Measurements from ENCODE around the gene CYTH1.
"Not testable (repeated sequence)": the region's sequence is repeated elsewhere in the genome, so short reads cannot be mapped to it uniquely, and the experiment has no call there.

Gene CYTH1

DNA sequence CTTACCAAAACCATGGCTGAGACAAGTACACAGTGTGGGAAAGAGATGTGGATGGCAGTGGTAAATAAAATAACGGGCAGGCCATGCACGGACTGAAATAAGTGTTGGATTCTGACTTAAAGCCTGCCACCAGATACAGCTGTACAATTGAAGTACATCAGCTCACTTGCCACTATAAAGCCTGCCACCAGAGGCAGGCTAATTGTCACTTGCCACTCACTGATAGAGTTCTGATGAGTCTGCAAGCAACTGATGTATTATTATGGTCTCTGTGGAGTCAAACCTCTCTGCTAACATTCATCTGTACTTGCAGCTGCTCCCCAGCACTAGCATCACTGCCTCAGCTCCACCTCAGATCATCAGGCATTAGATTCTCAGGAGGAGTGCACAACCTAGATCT is 93.0 kb downstream of the CYTH1 start:
- DNase-seq (ENCODE audit: low read depth in 3 of 3), result no peak

DNA sequence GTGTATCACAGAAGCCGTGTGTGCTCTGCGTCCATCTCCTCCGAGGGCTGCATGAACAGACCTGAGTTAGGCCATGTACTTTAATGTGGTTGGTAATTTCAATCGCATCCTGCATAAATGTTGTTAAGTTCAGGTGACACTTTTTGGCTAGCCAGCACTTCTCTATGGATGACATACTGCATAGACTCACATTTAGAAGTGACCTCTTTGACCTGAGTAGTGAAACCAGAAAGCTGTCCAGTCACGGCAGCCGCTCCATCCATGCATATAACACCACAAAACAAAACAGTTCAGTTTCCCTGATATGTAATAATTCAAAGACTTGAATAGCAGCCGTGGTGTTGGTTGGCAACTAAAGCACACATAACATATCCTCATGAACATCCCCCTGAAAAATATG is 94.1 kb downstream of the CYTH1 start:
- DNase-seq (ENCODE audit: low read depth in 3 of 3), result no peak

DNA sequence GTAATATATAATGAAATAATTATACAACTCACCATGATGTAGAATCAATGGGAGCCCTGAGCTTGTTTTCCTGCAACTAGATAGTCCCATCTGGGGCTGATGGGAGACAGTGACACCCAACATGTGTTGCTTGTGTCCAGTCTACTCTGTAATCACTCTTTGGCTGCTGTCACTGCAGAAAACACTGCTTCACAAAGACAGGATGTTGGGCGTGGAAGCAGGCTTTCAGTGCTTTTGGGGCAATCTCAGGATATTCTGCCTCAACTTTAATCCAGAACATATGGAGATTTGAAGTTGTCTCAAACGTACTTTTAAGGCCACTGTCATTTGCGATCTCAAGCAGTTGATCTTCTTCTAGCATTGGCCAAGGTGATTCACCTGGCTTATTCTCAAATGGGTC is 94.9 kb downstream of the CYTH1 start:
- no peak for DNase-seq (ENCODE audit: low read depth in 3 of 3)

DNA sequence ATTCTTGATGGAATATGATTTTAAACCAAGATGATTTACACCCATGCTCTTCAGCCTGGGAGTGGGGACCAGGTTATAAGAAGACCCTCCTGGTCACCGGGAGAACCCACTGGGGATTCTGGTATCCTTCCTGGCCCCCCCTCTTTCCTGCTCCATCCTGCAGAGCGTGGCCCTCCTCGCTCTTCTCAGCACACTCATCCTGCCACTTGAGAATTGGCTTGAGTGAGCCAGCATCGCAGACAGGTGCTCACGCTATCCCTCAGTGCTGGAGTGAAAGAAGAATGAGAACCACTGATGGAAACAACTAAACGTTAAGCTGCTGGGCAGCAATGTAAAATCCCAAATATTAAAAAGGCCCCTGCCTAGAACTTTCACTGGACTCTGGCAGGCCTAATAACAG is 98.0 kb downstream of the CYTH1 start:
- DNase-seq (ENCODE audit: low read depth in 3 of 3), result no peak

DNA sequence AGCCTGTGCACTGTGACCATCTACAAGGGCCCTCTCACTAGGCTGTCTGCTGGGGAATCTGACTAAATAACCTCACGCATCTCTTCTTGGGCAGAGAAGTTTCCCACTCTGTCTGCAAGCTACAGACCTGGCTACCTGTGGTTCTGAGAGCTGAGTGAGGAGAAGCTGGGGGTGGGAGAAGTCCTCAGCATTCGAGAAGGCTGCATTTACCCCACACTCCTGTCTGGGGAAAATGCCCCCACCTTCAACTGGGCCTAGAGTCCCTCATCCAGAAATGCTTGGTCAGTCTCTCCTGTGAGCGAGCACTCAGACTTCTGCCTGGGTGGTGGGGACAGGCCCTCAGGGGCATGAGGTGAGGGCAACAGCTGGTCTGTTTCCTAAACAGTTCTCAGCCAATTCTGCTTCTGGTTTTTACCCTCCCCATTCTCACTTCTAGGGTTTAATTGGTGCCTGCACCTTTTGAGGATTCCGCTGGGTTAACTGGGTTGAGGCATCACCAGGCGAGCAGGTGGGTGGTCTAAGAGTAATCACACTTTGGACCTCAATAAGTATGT is 98.6 kb downstream of the CYTH1 start:
- DNase-seq (ENCODE audit: low read depth in 3 of 3), result no peak

DNA sequence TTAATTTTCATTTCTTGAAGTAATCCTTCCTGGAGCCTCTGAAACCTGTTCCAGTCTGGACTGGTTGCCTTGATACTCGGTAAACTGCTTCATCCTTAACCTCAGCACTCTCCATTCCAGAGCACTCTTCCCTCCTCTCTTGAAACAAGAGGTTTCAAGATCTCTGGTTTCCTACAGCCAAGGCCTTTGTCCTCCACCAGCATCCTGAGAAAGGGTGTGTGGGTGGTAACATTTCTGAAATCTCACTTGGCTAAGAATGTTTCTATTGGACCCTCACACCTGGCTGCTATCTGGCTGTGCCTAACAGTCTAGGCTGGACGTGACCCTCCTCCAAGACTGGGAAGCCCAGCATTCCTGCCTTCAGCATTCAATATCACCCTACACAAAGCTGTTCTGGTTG is 99.7 kb downstream of the CYTH1 start:
- no peak for DNase-seq (ENCODE audit: low read depth in 3 of 3)

DNA sequence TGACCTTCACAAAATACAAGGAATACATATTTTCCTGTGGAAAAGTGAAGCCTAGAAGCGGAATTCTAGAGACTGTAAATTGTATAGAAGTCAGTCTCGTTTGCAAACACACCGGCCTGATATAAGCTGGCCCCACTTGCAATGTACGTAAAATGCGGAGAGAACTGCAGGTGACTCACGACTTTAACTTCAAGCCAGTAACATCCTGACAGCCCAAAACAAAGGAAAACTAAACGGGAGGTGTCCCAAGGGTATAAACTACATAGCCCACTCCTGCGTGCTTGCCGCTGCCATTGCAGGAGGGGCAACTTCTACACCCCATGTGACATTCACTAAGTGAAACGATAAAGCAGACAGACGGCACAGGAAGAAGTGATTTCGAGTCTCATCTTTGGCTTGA is 101.6 kb downstream of the CYTH1 start:
- DNase-seq (ENCODE audit: low read depth in 3 of 3), result no peak

DNA sequence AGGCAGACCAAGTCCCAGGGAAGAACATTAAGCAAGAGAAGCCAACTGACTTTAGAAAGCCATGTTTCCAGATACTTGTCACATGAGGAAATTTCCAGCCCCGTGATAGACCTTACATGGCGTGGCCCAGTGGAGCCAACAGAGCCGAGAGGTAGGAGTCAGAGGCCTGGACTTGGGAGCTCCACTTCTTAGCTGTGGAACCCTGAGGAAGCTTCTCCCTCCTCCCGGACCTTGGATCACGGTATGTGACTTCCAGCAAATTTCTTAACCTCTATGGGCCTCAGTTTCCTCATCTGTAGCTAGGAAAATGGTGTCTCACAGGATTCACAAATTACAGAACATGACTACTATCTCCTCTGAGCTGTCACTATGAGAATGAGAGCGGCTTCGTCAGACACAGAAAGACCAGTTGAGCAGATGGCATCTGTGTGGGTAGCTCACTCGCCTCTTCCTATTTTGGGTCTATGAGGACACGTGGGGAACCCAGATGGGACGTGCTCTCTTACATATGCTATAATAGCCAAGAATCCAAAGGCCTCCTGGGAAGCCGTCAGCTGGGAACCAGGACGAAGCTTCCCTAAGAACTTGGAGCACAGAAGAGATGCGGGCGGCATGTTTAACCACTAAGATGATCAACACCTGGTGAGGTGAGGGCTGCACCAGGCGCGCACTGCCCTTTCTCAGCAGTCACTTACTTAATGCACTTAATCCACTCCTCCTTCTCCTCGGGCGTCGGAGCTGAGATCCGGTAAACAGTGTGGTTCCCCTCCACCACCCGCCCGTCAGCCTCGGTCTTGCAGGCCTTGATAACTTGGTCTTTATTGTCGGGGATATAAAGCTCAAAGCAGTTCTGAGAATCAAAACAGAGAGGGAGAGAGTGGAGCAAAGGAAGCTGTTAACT is 102.3 kb downstream of the CYTH1 start:
- DNase-seq (ENCODE audit: low read depth in 3 of 3), result no peak

DNA sequence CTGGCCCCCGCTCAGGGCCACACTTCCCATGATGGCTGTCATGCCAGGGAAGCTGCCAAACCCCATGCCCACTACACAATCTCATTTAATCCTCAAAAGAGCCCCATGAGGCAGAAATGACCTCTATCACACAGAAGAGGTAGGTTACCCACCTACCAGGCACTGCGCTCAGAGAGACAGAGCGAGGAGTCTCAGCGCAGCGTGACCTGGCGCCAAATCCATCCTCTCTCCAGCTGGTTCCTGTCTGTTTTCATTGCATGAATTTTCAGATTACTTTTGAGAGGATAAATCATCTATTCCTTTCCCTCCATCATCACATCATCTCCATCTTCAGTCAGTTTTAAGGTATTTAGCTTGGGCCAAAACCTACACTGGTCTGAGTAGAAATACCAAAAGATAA is 103.4 kb downstream of the CYTH1 start:
- DNase-seq (ENCODE audit: low read depth in 3 of 3), result no peak

DNA sequence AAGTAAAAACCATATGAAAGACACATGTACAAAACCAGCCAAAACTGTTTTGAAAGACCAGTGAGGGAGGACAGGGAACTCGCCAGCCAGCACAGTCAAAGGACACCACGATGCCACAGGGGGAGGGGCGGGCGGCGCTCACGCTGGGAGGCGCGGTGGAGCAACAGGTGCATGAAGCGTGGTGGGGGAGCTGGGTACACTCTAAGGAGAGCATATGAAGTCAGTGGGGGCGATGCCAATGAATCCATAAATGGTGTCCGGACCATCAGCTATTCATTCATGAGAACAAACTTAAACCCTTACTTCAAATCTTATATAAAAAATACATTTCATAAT is 103.9 kb downstream of the CYTH1 start:
- no peak for DNase-seq (ENCODE audit: low read depth in 3 of 3)

DNA sequence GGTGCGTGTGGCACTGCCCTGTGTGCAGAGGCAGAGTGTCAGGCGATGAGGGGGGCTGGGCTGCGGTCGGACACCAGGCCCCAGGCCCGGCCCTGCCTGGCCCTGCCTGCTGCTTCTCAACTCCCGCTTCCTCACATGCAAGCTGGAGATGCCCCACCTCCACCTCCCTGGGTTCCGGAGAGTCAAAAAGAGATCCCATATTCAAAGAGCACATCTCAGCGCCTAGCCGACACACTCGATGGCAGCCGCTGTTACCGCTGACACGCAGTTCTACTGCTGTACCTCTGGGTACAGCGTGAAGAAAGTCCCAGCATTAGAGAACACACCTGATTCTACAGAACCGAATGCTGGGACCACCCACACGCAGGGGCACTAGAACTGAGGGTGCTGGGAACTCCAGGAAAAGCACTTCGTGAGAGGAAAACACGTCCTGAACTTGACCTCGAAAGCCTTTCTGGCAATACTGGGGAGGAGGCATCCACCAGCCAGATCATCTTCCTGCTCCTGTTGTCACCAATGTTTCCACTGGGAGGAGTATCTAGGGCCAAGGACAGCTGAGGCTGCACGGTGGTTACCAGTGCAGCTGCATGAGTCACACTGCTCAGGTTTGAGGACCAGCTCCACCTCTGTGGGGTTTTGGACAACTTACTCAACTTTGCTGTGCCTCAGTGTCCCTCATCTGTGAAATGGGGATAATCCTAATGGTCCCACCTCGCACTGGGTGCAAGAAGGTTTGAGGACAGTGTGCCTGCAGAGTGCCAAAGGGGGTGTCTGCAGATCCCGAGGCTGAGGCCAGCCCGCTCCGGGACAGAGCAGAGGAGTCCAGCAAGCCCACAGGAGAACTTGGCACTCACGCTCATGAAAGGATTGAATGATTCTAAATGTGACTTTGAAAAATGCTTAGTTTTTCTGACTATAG is 104.5 kb downstream of the CYTH1 start:
- no peak for DNase-seq (ENCODE audit: low read depth in 3 of 3)

DNA sequence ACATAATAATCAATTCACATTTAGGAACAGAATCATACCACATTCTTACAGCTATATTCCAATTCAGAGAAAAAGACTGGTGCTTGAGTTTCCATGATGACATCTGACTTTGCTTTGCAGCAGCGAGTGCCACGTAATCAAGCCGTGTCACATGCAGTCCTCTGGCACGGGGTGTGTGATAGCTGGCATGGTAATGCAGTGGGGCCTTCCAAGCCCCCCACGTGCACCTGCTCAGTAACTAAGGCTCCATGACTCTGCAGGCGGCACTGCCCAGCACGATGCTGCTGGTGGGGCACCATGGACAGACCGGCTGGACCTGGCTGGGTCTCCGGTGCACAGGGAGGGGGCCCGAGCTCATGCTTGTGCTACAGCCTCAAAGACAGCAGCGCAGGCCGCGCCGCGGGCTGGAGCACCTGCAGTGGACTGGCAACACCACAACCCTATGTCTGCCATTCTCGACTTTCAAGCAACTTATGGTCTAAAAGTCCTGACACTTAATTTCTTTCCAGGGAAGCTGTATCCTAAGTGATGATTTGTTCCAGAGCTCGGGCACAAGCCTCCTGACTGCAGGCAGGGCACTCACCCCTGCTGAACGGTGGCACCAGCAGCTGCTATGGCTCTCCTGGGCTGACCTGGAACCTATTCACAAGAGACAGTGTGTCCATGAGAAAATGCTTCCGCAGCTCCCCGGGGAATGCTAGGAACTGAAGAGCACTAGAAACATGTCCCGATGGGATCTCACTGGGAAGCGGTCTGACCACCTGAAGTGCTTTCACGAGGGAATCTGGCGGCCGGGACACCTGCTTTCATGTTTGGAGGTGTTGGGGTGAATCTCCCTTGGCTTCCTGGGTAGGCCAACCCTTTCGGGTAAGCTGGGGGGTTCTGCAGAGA is 105.4 kb downstream of the CYTH1 start:
- DNase-seq (ENCODE audit: low read depth in 3 of 3), result no peak

DNA sequence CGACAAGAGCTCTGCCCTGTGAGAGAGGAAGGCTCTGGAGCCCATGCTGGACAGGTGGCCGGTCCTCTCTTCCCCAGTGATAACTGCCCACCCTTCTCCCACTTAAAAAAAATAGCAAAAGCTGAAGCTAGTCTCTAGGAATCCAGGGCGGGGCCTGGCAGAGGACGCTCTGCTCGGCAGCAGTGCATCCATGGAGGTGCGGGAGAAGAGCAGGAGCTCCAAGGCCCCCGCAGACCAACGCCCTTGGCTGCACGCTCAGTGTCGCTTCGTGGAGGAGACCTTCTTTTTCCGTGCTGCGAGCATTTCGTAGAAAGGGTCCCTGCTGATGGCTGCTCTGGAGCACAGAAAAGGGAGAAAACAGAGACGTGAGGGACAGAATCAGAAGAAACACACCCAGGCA is 106.2 kb downstream of the CYTH1 start:
- no peak for DNase-seq (ENCODE audit: low read depth in 3 of 3)

DNA sequence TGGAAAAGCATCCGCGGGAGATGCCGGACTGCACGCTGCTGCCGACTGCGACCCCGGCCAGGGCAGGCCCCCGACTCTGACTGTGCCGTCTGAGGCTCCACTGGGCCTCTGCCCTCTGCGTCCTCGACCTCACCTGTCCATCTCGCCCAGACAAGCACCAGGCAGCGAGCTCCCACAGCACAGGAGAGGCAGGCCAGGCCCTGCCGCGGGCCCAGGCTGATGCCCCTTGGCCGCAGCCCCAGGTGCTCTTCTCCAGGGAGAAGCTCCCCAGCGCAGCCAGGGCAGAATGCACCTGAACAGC is 106.8 kb downstream of the CYTH1 start:
- no peak for DNase-seq (ENCODE audit: low read depth in 3 of 3)

DNA sequence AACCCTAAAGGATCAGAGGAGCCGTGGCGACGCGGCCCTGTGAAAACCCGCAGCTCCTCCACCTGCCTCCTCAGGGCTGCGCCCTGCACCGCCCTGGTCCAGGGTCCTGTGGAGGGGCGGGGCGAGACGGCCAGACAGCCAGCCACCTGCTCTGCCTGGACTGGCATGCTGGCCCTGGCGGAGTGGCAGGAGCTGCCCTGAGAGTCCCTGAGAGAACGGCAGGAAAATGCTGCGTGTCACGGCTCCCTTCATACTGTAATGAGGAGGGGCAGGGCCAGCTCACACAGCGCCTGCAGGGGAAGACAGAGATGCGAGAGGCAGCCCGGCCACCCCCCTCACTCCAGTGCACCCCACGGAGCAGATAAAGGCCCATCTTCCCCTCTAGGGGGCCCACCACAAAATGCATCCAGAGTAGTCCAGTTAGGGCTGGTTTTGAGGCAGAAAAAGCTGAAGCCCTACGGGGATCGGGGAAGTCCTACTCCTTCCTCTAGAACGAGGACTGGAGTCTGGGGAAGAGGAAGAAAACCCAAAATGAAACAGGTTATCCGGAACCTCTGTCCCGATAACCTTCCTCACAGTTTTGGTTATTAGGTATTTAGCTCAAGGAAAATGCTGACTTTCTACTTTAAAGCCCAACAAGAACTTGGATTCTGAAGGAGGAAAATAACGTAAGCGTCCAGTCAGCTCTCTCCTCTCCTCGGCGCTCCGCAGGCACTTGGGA is 107.3 kb downstream of the CYTH1 start:
- no peak for DNase-seq (ENCODE audit: low read depth in 3 of 3)

DNA sequence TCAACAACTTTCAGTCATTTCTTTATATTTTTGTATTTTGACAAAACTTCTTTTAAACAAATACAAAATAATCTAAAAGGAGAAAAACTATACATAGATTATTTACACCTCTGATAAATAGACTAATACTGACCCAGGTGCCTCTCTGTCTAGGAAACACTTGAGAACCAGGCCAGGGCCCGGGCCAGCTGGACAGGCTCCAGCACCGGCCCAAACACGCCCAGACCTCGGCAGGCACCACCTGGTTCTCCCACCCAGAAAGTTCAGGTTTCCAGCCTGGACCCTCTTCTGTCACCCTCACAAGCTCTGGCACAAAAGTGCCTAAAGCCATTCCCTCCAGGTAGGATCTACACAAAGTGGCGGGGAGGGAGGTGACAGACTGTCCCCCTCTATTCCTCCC is 107.9 kb downstream of the CYTH1 start:
- no peak for DNase-seq (ENCODE audit: low read depth in 3 of 3)

DNA sequence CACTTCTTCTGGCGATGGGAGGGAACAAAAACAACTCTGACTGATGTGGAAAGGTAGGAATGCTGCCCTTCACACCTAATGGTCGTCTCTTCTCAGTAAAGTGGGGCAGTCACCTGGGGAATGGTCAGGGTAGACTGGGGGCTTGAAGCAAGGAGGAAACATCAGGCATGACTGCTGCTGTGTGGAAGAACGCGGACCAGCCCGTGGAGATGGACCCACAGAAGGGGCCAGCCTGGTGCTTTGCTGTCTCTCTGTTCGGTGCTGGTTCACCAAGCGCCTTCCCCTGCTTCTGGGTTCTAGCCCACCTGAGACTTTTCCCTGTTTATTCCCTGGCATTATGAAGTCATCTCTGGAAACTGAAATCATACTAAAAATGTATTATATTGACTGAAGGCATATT is 108.7 kb downstream of the CYTH1 start:
- DNase-seq (ENCODE audit: low read depth in 3 of 3), result no peak

DNA sequence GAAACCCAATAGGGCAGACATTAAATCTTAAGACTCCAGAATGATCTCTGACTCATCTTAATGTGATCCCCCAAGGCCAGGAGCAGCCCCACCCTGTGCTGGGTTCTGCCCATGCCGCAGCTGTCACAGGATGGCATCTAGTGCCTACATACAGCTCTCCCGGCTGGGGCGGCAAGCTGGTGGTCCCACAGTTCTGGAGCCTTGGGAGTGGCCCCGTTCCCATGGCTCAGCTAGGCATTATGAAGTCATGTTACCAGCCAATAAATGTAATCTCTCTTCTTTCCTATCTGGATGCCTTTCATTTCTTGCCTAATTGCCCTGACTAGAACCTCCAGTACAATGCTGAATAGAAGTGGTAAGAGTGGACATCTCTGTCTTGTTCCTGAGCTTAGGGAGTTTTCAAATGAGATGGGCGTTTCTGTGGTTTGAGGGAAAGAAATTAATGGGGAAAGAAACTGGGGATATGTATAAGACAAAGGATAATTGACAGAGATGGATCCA is 109.2 kb downstream of the CYTH1 start:
- no peak for DNase-seq (ENCODE audit: low read depth in 3 of 3)

DNA sequence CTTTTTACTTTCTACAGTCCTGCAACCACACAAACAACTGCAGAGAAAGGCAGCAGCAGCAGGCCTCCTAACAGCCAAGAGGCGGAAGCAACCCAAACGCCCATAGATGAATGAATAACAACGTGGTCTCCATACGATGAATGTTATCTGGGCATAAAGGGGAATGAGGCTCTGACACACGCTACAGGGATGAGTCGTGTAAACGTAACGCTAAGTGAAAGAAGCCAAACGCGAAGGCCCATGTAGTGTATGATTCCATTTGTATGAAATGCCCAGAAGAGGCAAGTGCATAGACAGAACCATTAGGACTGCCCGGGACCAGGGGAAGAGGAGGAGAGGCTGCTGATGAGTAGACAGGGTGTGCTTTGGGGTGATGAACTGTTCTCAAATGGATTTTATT is 110.1 kb downstream of the CYTH1 start:
- no peak for DNase-seq (ENCODE audit: low read depth in 3 of 3)

DNA sequence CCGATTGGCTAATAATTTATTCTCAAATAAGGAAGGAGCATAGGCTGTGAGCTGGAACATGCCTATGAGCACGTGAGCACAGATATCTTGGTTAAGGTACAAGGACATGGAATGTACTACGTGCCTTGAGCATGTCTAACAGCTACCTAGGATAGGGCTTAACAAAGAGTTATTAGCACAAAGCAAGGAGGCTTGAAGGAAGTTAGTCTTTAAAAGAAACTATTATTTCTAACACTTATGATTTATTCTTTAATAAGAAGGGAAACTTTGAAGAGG is 110.4 kb downstream of the CYTH1 start:
- not testable (repeated sequence) for DNase-seq (ENCODE audit: low read depth in 3 of 3)
